Stimulated activated CD4-positive, alpha-beta T cell treated with anti-CD3 and anti-CD28 coated beads, Interleukin-15, amount 100 ng/mL, for 24 hours (primary cell): Measurements from ENCODE around the gene RNU1-4.
"Not testable (repeated sequence)": the region's sequence is repeated elsewhere in the genome, so short reads cannot be mapped to it uniquely, and the experiment has no call there.

Source experiments
- DNase-seq: peaks from one replicate; pipeline ENCODE4 v3.0.0-alpha.2; 2020

RNU1-4 gene

GRCh38 chr1:16709659-16710087 is 30.6 kb upstream of the RNU1-4 start:
- not testable (repeated sequence) for DNase-seq

DNA sequence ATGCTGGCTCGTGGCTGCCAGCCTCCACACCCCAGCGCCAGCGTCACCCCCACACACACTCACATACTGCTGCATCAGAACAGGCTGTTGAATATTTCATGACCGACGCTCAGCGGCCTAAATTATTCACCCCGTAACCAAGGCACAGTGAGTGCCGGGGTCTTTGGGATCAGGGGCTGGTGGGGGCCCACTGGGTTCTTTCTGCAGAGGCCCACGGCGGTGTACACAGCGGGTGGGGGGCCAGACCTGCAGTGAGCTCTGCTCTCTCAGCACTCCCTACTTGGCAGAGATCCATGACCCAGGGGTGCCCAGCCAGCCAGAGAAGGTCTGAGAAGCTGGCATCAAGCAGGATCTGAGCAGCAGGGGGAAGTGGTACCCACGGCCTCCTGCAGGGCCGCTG is 29.7 kb upstream of the RNU1-4 start:
- not testable (repeated sequence) for DNase-seq

- DNase-seq: not testable (repeated sequence)
Measured at GRCh38 chr1:16712131-16712530, 28.2 kb upstream of the RNU1-4 start.

DNA sequence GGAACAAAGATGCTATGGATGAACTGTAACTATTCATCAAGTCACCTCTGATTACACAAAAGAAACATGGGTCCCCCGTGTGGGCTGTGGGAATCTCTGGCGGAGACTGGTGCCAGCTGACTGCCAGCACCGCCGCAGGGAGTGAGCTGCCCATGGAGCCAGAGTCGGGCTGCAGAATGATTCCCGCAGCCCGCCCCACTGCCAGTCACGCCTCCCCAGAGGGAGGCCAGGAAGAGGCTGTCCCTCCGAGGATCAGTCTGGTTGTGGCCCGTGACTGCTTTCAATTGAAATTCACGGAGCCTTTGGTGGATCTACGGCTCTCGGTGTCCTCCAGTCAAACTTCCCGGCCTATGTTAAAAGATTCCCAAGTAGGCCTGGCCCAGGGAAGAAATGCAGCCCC is 27.7 kb upstream of the RNU1-4 start:
- not testable (repeated sequence) for DNase-seq

GRCh38 chr1:16712984-16713383 is 27.3 kb upstream of the RNU1-4 start:
- not testable (repeated sequence) for DNase-seq

GRCh38 chr1:16713480-16713879 is 26.8 kb upstream of the RNU1-4 start:
- DNase-seq: not testable (repeated sequence)

- DNase-seq: no peak
Measured at GRCh38 chr1:16716691-16717335, 23.5 kb upstream of the RNU1-4 start.

- no peak for DNase-seq
Measured at GRCh38 chr1:16717336-16718098, 22.8 kb upstream of the RNU1-4 start.

GRCh38 chr1:16718099-16718907 is 22.0 kb upstream of the RNU1-4 start:
- DNase-seq: not testable (repeated sequence)

GRCh38 chr1:16718908-16719533 is 21.3 kb upstream of the RNU1-4 start:
- no peak for DNase-seq

DNA sequence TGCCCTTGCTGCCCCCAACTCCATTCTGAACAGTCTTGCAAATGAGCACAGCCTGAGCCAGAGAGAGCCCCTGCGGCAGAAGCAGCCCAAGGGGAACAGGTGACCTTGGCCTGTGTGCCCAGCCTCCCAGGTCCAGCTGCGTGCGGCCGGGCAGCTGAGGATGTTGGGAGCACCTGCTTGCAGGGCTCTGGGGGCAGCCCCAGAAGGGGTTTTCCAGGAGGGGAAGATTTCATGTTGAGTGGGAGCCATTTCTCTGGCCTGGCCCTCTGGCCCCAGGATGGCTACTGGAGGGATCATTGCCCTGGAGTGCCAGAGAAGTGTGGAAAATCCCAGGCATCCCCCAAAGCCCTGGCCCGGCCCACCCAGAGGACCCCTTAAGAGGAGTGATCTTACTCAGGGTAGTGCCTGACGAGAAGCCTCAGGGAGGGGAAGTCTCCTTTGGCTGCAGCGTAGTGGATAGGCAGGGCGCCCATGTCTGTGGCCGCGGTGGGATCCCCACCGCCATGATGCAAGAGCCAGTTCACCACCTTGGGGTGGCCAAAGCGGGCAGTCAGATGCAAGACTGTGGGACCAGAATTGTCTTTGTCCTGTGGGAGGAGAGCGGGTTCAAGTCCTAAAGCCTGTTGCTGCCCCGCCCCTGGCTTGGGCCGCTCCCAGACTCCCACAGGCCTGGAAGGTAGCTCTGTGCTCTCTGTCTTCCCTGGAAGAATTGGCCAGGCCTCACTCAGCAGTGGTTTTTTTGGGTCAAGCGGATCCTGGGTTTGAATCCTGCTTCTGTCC is 20.6 kb upstream of the RNU1-4 start:
- no peak for DNase-seq

DNA sequence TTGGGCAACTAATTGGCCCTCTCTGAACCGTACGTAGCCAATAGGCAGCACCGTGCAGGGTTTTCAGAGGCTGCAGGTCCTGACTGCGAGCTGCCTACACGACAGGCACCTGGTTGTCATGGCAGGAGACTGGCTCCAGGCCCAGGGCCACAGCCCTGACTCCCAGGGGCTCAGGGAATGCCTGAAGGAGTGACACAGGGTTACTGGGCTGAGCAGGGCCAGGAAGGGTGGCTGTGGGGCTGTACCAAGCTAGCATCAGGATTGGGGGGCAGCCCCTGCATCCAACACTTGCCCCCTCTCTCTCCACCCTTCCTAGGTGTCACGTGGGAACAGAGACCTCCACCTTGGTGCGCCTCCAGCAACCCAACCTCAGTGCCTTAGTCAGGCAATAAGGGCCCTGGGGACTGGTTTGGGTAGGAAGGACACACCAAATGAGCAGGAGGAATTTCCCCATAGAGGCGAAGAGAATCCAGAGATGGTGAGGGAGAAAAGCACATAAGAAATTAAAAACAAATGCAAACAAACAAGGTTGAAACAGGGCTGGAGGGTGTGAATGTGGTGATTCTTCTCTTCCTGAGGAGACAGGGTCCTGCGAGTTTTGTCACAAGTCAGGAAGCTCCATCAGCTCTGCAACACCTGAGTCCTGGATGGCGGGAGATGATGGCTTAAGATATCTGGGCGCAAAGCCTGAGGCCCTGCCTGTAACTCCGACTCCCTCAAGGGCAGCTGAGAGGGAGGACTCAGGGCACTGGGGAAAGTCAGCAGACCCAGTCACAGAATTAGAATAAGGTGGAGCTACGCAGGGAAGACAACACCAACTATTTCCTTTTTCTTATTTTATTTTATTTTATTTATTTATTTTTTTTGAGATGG is 19.7 kb upstream of the RNU1-4 start:
- DNase-seq: no peak

DNA sequence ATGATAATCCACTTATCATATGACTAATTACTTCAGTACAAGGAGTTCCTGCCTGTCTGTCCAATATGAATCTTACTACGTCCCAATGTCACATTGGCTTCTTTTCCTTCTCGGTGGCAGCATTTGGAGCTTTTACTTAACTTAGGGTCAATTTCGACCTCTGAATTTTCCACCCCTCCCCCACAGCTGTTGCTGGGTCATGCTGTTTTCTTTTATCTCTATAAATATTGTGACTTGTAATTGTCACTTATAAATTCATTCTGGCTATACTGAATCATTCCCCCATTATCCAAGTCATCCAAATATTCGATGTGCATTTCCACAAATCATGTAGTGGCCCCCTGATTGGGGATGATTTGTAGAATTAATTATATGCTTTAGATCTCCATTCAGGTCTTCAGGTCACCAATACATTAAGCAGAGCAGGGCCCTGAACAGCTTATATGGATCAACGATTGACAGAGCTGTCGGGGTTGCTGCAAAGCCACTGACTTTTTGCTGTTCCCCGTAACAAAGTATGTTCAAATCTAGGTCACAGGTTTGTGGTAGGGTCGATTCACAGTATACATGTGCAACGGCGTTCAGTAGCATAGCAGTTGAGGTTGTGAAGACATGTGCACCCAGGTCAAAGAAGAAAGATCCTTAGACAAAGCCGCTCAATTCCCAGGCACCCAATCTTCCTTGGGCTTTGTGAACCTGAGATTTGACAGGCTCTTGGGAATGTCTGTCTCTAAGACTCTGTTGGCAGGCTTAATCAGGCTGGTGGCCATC is 18.3 kb upstream of the RNU1-4 start:
- no peak for DNase-seq

DNA sequence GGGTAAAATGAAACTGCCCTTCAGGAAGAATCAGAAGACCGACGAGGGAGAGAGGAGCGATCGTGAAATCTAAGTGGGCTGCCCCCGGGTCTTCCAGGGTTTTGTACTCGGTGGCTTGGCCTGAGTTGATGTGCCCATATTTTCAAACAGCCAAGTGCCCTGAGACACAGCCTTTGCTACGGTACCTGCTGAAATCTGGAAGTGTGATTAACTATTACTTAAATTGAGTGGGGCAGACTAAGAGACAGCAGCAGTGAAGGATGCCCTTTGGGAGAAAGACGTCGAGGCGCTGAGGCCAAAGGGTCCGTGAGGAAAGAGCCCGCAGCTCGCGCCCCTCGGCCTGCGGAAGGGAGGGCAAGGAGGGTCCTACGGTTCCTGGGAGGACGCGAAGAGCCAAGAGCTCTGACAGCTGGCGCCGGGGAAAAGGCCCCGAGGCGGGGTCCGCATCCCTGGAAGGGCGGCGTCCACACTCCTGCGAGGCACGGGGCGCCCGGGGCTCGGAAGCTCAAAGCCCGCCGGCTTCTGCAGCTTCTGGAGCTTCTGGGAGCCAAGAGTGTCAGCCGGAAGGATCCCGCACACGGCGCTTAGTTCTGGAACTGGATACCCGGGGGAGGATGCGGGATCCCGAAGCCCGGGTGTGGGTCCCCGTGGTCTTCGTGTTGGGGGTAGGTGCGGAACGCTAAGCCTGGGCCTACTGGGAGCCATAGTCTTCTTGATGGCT is 15.4 kb upstream of the RNU1-4 start:
- no peak for DNase-seq

DNA sequence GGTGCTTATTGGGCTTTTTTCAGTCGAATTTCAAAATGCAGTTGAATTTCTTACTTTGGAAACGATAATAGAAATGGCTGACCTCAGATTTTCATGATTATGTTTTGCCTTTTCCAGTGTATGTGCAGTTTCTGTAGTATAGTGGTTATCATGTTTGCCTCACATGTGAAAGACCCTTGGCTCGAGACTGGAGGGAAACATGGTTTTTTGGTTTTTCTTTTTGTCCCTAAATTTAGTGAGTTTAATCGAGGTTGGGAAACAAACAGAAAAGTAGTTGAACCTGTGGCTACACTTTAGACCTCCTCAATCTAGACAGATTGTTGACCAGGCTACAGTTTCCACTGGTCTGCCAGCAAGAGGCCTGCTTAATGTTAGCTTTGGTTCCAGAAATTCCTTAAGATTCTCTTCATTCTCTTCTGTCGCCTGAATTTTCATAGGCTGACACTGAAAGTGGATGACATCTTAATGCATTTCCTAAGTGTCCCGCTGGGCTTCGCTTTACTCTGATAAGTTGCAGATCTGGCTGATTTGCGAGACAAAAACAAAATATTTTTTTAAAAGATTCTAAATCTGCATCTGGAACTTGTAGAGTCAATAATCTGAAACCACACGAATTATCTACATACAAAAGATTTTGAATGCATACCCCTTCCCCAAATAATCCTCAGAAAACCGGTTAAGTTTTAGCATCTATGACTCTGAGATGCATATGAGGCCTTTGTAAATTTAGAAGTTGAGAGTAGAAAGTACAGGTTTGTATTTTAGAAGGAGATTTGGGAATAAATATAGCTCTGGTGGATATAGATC is 14.7 kb upstream of the RNU1-4 start:
- not testable (repeated sequence) for DNase-seq

- DNase-seq: peak; percentile 82
Measured at GRCh38 chr1:16727190-16728111, 12.9 kb upstream of the RNU1-4 start.

DNA sequence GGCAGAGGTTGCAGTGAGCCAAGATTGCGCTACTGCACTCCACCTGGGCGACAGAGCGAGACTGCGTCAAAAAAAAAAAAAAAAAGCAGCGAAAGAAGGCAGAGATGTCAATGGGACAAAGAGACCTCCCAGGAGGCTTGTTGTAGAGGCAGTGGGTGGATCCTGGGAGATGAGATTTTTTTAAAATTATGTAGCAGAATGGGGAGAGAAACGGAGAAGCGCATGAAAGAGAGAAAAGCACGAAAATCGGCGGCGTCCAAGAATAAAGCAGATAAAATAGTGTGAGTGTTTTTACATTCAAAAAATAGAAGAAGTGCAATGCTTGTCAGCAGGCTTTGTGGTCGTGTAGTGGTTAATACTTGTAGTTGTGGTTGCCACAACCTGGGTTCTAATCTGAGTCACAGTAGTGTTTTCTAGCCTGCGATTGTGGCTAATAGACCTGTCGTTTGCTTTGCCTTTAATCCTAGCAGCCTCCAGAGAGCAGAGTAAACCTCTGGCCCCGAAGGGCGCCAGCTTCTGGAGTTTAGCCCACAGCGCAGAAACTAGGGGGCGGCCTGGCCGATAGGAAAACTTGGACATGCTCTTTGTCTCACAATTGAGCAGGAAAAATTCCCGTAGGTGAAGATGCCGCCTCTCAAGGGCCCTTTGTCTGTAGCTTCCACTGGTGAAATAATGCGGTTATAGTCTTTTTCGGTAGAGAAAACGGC is 11.9 kb upstream of the RNU1-4 start:
- DNase-seq: not testable (repeated sequence)
